GM12874 (cell line): ENCODE data around the gene IL19.

Experiments
- TF ChIP-seq, protein P1 (sequence below): IDR thresholded peaks from 2 replicates; pipeline ENCODE4 v1.5.1; 2011; ENCODE audit warnings: low read depth, mild to moderate bottlenecking, control low read depth, low read length, moderate library complexity; ENCODE audit not compliant: insufficient read depth

The IL19 gene

GRCh38 chr1:206735553-206736031 is 35.0 kb upstream of the IL19 start:
- TF ChIP-seq, protein P1, sequence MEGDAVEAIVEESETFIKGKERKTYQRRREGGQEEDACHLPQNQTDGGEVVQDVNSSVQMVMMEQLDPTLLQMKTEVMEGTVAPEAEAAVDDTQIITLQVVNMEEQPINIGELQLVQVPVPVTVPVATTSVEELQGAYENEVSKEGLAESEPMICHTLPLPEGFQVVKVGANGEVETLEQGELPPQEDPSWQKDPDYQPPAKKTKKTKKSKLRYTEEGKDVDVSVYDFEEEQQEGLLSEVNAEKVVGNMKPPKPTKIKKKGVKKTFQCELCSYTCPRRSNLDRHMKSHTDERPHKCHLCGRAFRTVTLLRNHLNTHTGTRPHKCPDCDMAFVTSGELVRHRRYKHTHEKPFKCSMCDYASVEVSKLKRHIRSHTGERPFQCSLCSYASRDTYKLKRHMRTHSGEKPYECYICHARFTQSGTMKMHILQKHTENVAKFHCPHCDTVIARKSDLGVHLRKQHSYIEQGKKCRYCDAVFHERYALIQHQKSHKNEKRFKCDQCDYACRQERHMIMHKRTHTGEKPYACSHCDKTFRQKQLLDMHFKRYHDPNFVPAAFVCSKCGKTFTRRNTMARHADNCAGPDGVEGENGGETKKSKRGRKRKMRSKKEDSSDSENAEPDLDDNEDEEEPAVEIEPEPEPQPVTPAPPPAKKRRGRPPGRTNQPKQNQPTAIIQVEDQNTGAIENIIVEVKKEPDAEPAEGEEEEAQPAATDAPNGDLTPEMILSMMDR = no peak

DNA sequence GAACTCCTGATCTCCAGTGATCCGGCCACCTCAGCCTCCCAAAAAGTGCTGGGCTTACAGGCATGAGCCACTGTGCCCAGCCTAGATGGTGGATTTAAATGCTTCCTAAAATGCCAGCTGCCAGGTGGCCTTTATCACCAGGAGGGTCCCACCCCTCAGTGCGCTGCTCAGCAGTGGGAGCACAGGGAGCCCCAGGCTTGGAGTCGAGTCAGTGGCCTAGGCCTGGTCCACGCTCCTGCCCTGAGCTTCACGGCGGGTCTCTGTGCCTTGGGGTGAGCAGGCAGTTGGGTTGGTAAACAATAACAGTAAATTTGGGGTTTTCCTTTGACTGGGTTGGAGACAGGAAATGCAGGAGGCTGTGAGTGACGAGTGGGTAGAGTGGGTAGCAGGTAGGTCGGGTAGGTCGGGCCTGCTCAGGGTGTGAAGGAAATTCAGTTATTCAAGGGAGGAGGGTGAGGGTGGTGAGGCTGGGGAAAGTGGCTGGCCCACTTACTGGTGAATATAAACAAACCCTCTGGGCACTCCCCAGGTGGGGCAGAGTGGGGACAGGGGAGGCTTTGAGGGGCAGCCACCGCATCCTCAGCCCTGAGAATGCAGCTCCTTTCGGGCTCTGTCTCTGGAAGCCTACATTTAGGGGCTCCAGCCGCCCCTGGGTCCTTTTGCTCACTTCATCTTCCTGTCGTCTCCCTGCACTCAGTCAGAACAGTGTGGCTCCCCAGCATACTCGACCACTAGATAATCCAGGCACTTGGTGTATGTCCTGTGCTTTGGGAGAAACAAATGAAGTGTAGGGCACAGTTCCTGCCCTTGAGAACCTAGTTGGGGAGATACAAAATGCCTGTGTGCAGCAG is 33.5 kb upstream of the IL19 start:
- TF ChIP-seq, protein P1 = no peak

GRCh38 chr1:206737729-206738201 is 32.8 kb upstream of the IL19 start:
- TF ChIP-seq, protein P1 = no peak

GRCh38 chr1:206738370-206739366 is 31.9 kb upstream of the IL19 start:
- TF ChIP-seq, protein P1 = no peak; the same call in 1 of the 2 replicates

GRCh38 chr1:206739411-206740076 is 31.0 kb upstream of the IL19 start:
- TF ChIP-seq, protein P1 = no peak

- TF ChIP-seq, protein P1 = no peak
Measured at GRCh38 chr1:206741142-206741701, 29.4 kb upstream of the IL19 start.
